GM12873 (cell line): ENCODE data around the gene RIPOR2.

Experiments
- CTCF ChIP-seq: IDR thresholded peaks from 2 replicates; pipeline ENCODE4 v1.5.1; 2012; ENCODE audit warnings: low read depth, mild to moderate bottlenecking, moderate library complexity, low read length, control low read depth; ENCODE audit not compliant: insufficient read depth; ENCODE audit errors: missing control alignments

The RIPOR2 gene

GRCh38 chr6:24911796-24912382, 23.9 kb downstream of the RIPOR2 start:
- TF ChIP-seq CTCF, result no peak

- no peak for TF ChIP-seq CTCF
These were observed 24.6 kb downstream of the RIPOR2 start for GRCh38 chr6:24910961-24911725.

- peak; percentile 36 for TF ChIP-seq CTCF
These were observed 25.3 kb downstream of the RIPOR2 start for GRCh38 chr6:24910331-24910960.

- TF ChIP-seq CTCF, result peak; percentile 13
These were observed 26.2 kb downstream of the RIPOR2 start for GRCh38 chr6:24909241-24910216.

GRCh38 chr6:24908650-24909035, 27.1 kb downstream of the RIPOR2 start:
- no peak for TF ChIP-seq CTCF

- TF ChIP-seq CTCF, result no peak
These were observed 27.7 kb downstream of the RIPOR2 start for GRCh38 chr6:24907919-24908649.
